Stimulated activated CD4-positive, alpha-beta T cell treated with anti-CD3 and anti-CD28 coated beads, Interleukin-1b, Interleukin-23, amount 100 ng/mL, for 1 hour (primary cell): ENCODE results near the gene CWC25.
"Not testable (repeated sequence)": the region's sequence is repeated elsewhere in the genome, so short reads cannot be mapped to it uniquely, and the experiment has no call there.

ENCODE experiments used
- DNase-seq, 2 donors: peaks; one replicate each; pipeline ENCODE4 v3.0.0-alpha.2; 2020; ENCODE audit warnings: low read depth in 2 of 2

The CWC25 gene

GRCh38 chr17:38824899-38825761 is at the start of gene CWC25:
Gene CWC25, minus strand, starts transcription at chr17:38825321. Its CDS starts 138 bp downstream, at chr17:38825183.
- peak; percentile 85 to 97 for DNase-seq

GRCh38 chr17:38873640-38874380 is 48.7 kb upstream of the CWC25 start:
- DNase-seq, result no peak

- no peak for DNase-seq
Measured at GRCh38 chr17:38872671-38873385, 47.7 kb upstream of the CWC25 start.

GRCh38 chr17:38872027-38872511 is 46.9 kb upstream of the CWC25 start:
- no peak for DNase-seq

- DNase-seq, result peak; percentile 26 to 56
Measured at GRCh38 chr17:38871247-38872015, 46.3 kb upstream of the CWC25 start.

GRCh38 chr17:38870259-38871165 is 45.4 kb upstream of the CWC25 start:
- no peak for DNase-seq

- DNase-seq, result peak; percentile 61 to 75
Measured at GRCh38 chr17:38869526-38870258, 44.6 kb upstream of the CWC25 start, which contains the start of gene LASP1. Gene LASP1, plus strand, starts transcription at chr17:38870058. Its CDS starts 132 bp downstream, at chr17:38870190.

- DNase-seq, result peak; percentile 76 to 92
Measured at GRCh38 chr17:38868817-38869525, 43.9 kb upstream of the CWC25 start.

GRCh38 chr17:38867968-38868816 is 43.1 kb upstream of the CWC25 start:
- DNase-seq, result no peak

- peak in 1 of 2 donors; percentile 61 for DNase-seq
Measured at GRCh38 chr17:38867179-38867967, 42.3 kb upstream of the CWC25 start.

- no peak for DNase-seq
Measured at GRCh38 chr17:38864636-38865398, 39.7 kb upstream of the CWC25 start.

- DNase-seq, result no peak
Measured at GRCh38 chr17:38861399-38861843, 36.3 kb upstream of the CWC25 start.

- DNase-seq, result no peak
Measured at GRCh38 chr17:38857271-38857670, 32.1 kb upstream of the CWC25 start.

- DNase-seq, result not testable (repeated sequence)
Measured at GRCh38 chr17:38855101-38855714, 30.1 kb upstream of the CWC25 start.
